Measurements from ENCODE around the gene KREMEN1.

The KREMEN1 gene

GRCh38 chr22:29146091-29146560 is 73.3 kb downstream of the KREMEN1 start:
- Histone ChIP-seq H3K27me3 (ENCODE audit: control insufficient read depth, insufficient read depth, low read length) (no peaks in the 10 kb centered on the region), H3K4me3 (ENCODE audit: low read length) (no peak overlapping the region), H3K9me3 (ENCODE audit: control insufficient read depth, low read length) (no peaks in the 10 kb centered on the region), H3K9ac (ENCODE audit: low read length) (no peak overlapping the region), H3K4me1 (ENCODE audit: control insufficient read depth, insufficient read depth, low read length) (peaks cover 3% of the 10 kb centered on the region), H3K36me3 (ENCODE audit: control insufficient read depth, insufficient read depth, low read length) (no peaks in the 10 kb centered on the region)

DNA sequence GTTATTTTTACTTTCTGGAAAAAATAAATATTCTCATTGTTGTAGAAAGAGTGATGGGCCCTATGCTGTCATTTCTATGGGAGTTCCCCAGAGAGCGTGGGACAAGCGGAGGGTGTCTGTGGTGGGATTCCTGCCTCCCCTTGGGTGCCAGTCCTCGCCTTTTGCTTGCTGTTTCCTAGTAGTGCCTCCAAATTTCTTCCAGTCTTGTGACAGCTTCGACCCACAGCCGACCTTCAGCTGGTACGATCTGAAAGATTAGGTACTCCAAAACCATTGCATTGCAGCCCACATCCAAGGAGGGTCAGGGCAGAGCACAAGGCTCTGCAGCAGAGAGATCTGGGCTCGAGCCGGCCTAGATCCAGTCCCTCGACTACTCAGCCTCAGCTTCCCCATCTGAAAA is 73.9 kb downstream of the KREMEN1 start:
- no peak overlapping the region for H3K9ac ChIP-seq (ENCODE audit: low read length)
- peaks cover 3% of the 10 kb centered on the region for H3K4me1 ChIP-seq (ENCODE audit: control insufficient read depth, insufficient read depth, low read length)
- H3K4me3 ChIP-seq (ENCODE audit: low read length): no peak overlapping the region

GRCh38 chr22:29147331-29147899 is 74.6 kb downstream of the KREMEN1 start:
- Histone ChIP-seq H3K4me3 (ENCODE audit: low read length) (no peak overlapping the region), H3K36me3 (ENCODE audit: control insufficient read depth, insufficient read depth, low read length) (no peaks in the 10 kb centered on the region), H3K27me3 (ENCODE audit: control insufficient read depth, insufficient read depth, low read length) (no peaks in the 10 kb centered on the region), H3K4me1 (ENCODE audit: control insufficient read depth, insufficient read depth, low read length) (peaks cover 8% of the 10 kb centered on the region), H3K9ac (ENCODE audit: low read length) (no peak overlapping the region), H3K9me3 (ENCODE audit: control insufficient read depth, low read length) (no peaks in the 10 kb centered on the region)

More for the DNA sequence above, 73.9 kb downstream of the KREMEN1 start:
- H3K27me3 ChIP-seq (ENCODE audit: control insufficient read depth, insufficient read depth, low read length): no peaks in the 10 kb centered on the region
- no peaks in the 10 kb centered on the region for H3K9me3 ChIP-seq (ENCODE audit: control insufficient read depth, low read length)
- no peaks in the 10 kb centered on the region for H3K36me3 ChIP-seq (ENCODE audit: control insufficient read depth, insufficient read depth, low read length)

- Histone ChIP-seq H3K4me1 (ENCODE audit: control insufficient read depth, insufficient read depth, low read length) (peaks cover 14% of the 10 kb centered on the region), H3K9me3 (ENCODE audit: control insufficient read depth, low read length) (no peaks in the 10 kb centered on the region), H3K36me3 (ENCODE audit: control insufficient read depth, insufficient read depth, low read length) (no peaks in the 10 kb centered on the region), H3K4me3 (ENCODE audit: low read length) (no peak overlapping the region), H3K27me3 (ENCODE audit: control insufficient read depth, insufficient read depth, low read length) (no peaks in the 10 kb centered on the region), H3K9ac (ENCODE audit: low read length) (no peak overlapping the region)
Measured at GRCh38 chr22:29148036-29148435, 75.2 kb downstream of the KREMEN1 start.

DNA sequence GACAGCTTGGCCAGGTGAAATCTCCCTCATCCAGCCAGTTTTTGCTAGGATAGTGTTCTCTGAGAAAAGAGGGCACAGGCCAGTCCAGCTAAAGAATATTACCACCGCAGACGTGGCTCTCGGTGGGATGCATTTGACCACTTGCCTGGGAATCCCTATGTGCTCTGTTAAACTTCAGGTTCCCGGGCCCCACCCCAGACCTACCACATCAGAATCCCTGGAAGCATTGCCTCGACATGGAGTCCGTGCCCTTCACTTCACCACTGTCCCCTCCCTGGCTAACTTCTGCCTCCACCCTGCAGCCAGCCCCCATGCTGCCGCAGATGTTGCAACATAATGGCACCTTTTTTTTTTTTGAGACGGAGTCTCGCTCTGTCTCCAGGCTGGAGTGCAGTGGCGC is 76.0 kb downstream of the KREMEN1 start:
- Histone ChIP-seq H3K36me3 (ENCODE audit: control insufficient read depth, insufficient read depth, low read length) (no peaks in the 10 kb centered on the region), H3K4me1 (ENCODE audit: control insufficient read depth, insufficient read depth, low read length) (peaks cover 14% of the 10 kb centered on the region), H3K9ac (ENCODE audit: low read length) (no peak overlapping the region), H3K4me3 (ENCODE audit: low read length) (no peak overlapping the region), H3K9me3 (ENCODE audit: control insufficient read depth, low read length) (no peaks in the 10 kb centered on the region), H3K27me3 (ENCODE audit: control insufficient read depth, insufficient read depth, low read length) (no peaks in the 10 kb centered on the region)

- Histone ChIP-seq H3K27me3 (ENCODE audit: control insufficient read depth, insufficient read depth, low read length) (no peaks in the 10 kb centered on the region), H3K4me3 (ENCODE audit: low read length) (no peak overlapping the region), H3K4me1 (ENCODE audit: control insufficient read depth, insufficient read depth, low read length) (peaks cover 18% of the 10 kb centered on the region), H3K9ac (ENCODE audit: low read length) (no peak overlapping the region), H3K9me3 (ENCODE audit: control insufficient read depth, low read length) (no peaks in the 10 kb centered on the region), H3K36me3 (ENCODE audit: control insufficient read depth, insufficient read depth, low read length) (no peaks in the 10 kb centered on the region)
Measured at GRCh38 chr22:29149841-29150555, 77.2 kb downstream of the KREMEN1 start.

- no peaks in the 10 kb centered on the region for H3K27me3 ChIP-seq (ENCODE audit: control insufficient read depth, insufficient read depth, low read length)
- no peaks in the 10 kb centered on the region for H3K36me3 ChIP-seq (ENCODE audit: control insufficient read depth, insufficient read depth, low read length)
- no peak overlapping the region for H3K4me3 ChIP-seq (ENCODE audit: low read length)
- peaks cover 18% of the 10 kb centered on the region for H3K4me1 ChIP-seq (ENCODE audit: control insufficient read depth, insufficient read depth, low read length)
- H3K9ac ChIP-seq (ENCODE audit: low read length): no peak overlapping the region
- H3K9me3 ChIP-seq (ENCODE audit: control insufficient read depth, low read length): no peaks in the 10 kb centered on the region
Measured at GRCh38 chr22:29150701-29151100, 77.9 kb downstream of the KREMEN1 start.

- Histone ChIP-seq H3K4me1 (ENCODE audit: control insufficient read depth, insufficient read depth, low read length) (peaks cover 18% of the 10 kb centered on the region), H3K36me3 (ENCODE audit: control insufficient read depth, insufficient read depth, low read length) (no peaks in the 10 kb centered on the region), H3K9me3 (ENCODE audit: control insufficient read depth, low read length) (no peaks in the 10 kb centered on the region), H3K4me3 (ENCODE audit: low read length) (no peak overlapping the region), H3K27me3 (ENCODE audit: control insufficient read depth, insufficient read depth, low read length) (no peaks in the 10 kb centered on the region), H3K9ac (ENCODE audit: low read length) (no peak overlapping the region)
Measured at GRCh38 chr22:29151316-29151715, 78.5 kb downstream of the KREMEN1 start.

- H3K27me3 ChIP-seq (ENCODE audit: control insufficient read depth, insufficient read depth, low read length): no peaks in the 10 kb centered on the region
- no peaks in the 10 kb centered on the region for H3K36me3 ChIP-seq (ENCODE audit: control insufficient read depth, insufficient read depth, low read length)
- no peak overlapping the region for H3K4me3 ChIP-seq (ENCODE audit: low read length)
- peaks cover 18% of the 10 kb centered on the region for H3K4me1 ChIP-seq (ENCODE audit: control insufficient read depth, insufficient read depth, low read length)
- no peaks in the 10 kb centered on the region for H3K9me3 ChIP-seq (ENCODE audit: control insufficient read depth, low read length)
- H3K9ac ChIP-seq (ENCODE audit: low read length): peak overlapping the region; percentile 29
Measured at GRCh38 chr22:29152045-29152953, 79.5 kb downstream of the KREMEN1 start.

DNA sequence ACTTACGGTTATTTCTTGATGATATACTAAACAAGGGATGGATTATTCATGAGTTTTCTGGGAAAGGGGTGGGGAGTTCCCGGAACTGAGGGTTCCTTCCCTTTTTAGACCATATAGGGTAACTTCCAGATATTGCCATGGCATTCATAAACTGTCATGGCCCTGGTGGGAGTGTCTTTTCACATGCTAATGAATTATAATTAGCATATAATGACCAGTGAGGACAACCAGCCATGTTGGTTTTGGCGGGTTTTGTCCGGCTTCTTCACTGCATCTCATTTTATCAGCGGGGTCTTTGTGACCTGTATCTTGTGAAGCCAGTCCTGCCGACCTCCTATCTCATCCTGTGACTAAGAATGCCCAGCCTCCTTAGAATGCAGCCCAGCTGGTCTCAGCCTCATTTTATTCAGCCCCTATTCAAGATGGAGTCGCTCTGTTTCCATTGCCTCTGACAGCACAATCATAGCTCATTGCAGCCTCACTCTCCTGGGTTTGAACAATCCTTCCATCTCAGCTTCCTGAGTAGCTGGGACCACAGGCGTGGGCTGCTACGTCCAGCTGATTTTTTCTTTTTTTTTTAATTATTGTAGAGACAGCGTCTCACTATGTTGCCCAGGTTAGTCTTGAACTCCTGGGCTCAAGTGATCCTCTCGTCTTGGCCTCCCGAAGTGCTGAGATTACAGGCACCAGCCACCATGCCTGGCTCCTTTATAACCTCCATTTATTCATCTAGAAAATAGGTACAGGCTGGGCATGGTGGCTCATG is 80.3 kb downstream of the KREMEN1 start:
- H3K9ac ChIP-seq (ENCODE audit: low read length): no peak overlapping the region
- no peaks in the 10 kb centered on the region for H3K36me3 ChIP-seq (ENCODE audit: control insufficient read depth, insufficient read depth, low read length)
- peaks cover 18% of the 10 kb centered on the region for H3K4me1 ChIP-seq (ENCODE audit: control insufficient read depth, insufficient read depth, low read length)
- no peak overlapping the region for H3K4me3 ChIP-seq (ENCODE audit: low read length)
- no peaks in the 10 kb centered on the region for H3K27me3 ChIP-seq (ENCODE audit: control insufficient read depth, insufficient read depth, low read length)
- H3K9me3 ChIP-seq (ENCODE audit: control insufficient read depth, low read length): no peaks in the 10 kb centered on the region

- peak overlapping the region; percentile 47 for H3K9ac ChIP-seq (ENCODE audit: low read length)
Measured at GRCh38 chr22:29154364-29155048, 81.7 kb downstream of the KREMEN1 start.

More at GRCh38 chr22:29154364-29155048, 81.7 kb downstream of the KREMEN1 start:
- Histone ChIP-seq H3K27me3 (ENCODE audit: control insufficient read depth, insufficient read depth, low read length) (no peaks in the 10 kb centered on the region), H3K4me3 (ENCODE audit: low read length) (no peak overlapping the region), H3K4me1 (ENCODE audit: control insufficient read depth, insufficient read depth, low read length) (peaks cover 18% of the 10 kb centered on the region), H3K9me3 (ENCODE audit: control insufficient read depth, low read length) (no peaks in the 10 kb centered on the region), H3K36me3 (ENCODE audit: control insufficient read depth, insufficient read depth, low read length) (no peaks in the 10 kb centered on the region)
